Amniotic epithelial cell (primary cell): ENCODE measurements around the gene CGN.

ENCODE experiments used
- DNase-seq: peaks from one replicate; pipeline ENCODE4 v3.0.0-alpha.2; 2010; ENCODE audit warnings: low read depth

The CGN gene

DNA sequence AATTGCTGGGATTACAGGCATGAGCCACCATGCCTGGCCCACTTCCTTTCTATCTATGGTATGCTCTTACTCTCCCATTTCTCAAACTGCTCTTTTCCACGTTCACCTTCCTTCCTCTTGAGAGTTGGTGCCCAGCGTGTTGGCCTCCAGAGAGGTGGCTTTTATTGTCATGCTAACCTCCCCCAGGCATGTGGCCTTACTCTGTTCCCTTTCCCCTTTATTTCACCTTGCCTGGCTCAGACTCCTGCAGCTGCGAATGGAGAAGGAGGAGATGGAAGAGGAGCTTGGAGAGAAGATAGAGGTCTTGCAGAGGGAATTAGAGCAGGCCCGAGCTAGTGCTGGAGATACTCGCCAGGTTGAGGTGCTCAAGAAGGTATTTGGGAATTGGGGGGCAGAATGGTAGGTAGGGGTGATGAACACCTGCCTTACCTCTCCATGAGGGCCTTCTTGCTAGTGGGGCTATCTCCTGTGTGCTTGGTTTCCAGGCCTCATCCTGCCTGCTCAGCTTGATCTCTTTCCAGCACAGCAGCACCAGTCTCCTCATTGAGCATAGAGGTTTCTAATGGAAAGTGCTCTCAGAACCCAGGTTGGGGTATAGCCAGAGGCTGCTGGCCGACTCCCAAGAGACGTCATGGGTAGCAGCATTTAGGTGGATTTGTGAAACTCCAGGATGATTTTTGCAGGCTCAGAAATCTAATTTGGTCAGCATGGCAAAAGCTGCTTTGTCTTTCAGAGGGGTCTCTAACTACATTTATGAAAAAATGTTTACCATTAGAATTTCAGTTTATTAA, 15.7 kb downstream of the CGN start:
- no peak for DNase-seq

DNA sequence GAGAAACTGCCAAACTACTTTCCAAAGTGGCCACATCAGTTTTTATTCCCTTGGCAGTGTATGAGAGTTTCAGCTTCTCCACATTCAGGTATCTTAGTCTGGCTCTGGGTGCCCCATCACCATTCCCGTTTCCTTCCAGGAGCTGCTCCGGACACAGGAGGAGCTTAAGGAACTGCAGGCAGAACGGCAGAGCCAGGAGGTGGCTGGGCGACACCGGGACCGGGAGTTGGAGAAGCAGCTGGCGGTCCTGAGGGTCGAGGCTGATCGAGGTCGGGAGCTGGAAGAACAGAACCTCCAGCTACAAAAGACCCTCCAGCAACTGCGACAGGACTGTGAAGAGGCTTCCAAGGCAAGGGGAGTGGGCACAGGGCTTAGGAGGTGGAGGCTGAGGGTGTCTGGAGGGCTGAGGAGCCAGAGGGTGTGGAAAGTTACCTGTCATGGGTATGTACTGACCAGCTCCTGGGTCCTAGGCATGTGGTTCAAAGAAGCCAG, 18.1 kb downstream of the CGN start:
- DNase-seq = no peak

DNA sequence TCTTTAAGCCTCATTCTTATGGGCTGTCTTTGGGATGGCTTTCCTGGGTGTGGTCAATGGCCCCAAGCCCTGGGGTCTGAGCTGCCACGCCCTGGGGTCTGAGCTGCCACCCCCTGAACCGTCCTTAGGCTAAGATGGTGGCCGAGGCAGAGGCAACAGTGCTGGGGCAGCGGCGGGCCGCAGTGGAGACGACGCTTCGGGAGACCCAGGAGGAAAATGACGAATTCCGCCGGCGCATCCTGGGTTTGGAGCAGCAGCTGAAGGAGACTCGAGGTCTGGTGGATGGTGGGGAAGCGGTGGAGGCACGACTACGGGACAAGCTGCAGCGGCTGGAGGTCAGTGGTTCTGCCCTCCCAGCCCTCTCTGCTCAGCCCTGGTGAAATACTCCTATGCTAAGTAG, 18.6 kb downstream of the CGN start:
- DNase-seq = no peak

DNA sequence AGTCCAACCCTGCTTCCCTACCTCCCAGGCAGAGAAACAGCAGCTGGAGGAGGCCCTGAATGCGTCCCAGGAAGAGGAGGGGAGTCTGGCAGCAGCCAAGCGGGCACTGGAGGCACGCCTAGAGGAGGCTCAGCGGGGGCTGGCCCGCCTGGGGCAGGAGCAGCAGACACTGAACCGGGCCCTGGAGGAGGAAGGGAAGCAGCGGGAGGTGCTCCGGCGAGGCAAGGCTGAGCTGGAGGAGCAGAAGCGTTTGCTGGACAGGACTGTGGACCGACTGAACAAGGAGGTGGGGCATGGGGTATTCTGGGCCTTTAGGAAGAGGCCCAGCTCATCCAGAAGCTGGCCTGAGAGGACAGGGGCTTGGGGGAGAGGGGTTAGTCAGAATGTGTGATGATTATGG, 19.3 kb downstream of the CGN start:
- DNase-seq = no peak

DNA sequence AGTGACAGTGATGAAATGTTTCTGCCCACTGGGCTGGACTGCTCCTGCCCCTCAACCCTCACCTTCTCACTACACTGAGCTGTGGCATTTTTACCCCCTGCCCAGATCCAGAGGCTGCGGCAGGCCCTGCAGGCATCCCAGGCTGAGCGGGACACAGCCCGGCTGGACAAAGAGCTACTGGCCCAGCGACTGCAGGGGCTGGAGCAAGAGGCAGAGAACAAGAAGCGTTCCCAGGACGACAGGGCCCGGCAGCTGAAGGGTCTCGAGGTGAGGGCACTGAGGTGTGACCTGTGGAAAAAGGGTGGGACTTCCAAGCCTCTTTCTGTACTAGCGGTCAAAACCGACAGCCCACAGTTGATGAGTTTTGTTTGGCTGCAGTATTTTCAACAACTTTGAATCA, 22.7 kb downstream of the CGN start:
- DNase-seq = no peak

DNA sequence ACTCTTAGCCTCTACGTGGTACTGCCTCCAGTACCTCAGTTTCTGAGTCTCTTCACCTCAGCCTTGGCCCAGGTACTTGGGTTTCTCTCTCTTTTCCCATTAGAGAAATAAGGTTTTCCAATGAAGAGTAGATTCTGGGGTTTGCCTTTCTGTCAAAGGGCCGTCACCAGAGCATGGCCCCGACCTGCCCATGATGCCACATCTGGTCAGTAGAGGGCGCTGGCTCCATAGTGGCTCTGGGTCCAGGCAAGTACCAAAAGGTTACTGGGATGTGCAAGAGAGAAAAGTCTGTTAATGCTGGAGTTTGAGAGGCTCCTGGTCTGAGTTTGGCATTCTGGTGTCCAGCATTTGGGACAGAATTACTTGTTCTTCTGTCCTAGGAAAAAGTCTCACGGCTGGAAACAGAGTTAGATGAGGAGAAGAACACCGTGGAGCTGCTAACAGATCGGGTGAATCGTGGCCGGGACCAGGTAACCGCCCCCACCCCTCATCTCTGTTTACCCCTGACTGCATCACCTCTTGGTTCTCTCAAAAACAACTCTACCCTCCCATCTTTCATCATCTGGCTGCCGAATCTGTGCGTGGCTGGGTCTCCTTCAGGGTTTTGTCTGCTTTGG, 23.6 kb downstream of the CGN start:
- peak; percentile 60 for DNase-seq

DNA sequence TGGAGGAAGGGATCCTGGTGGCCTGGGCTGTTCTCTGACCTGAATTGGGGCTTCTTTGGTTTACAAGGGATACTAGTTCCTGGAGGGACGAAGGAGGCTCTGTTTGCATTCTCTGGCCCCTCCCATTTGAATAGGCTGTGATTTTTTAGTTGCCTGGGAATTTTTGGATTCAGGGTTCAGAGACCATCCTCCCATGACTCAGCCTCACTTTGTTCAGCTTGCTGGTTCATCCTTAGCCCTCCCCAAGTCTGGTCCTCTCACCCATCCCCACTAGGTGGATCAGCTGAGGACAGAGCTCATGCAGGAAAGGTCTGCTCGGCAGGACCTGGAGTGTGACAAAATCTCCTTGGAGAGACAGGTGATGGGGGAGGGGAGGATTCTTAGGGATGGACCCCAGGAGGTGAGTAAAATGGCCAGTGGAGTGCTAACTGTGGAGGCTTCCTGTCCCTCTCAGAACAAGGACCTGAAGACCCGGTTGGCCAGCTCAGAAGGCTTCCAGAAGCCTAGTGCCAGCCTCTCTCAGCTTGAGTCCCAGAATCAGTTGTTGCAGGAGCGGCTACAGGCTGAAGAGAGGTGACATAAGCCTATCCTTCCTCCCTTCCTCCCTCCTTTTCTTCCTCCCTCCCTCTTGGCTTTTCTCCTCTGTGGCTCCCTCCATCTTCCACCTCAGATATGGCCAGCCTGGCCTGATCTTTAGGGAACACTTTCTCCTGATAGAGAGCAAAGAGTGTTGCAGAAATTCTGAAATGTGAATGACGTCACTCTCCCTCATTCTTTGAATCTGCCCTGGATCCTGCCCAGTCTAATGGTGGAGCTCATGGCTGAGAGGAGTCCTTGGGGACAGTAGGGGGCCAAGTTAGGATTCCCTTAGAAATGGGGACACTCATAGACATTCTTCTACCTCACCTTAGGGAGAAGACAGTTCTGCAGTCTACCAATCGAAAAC, 24.4 kb downstream of the CGN start:
- DNase-seq = no peak

DNA sequence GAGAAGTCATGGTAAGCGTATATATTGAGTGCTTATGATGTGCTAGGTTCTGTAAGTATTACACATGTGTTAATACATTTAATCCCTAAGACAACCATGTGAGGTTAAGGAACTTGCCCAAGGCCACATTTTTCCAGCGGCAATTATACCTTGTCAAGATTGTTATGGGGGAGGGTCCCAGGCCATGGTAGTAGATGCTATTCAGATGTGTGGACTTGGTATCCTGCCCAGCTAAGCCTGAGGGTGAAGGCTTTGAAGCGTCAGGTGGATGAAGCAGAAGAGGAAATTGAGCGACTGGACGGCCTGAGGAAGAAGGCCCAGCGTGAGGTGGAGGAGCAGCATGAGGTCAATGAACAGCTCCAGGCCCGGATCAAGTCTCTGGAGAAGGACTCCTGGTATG, 25.3 kb downstream of the CGN start:
- DNase-seq = no peak

DNA sequence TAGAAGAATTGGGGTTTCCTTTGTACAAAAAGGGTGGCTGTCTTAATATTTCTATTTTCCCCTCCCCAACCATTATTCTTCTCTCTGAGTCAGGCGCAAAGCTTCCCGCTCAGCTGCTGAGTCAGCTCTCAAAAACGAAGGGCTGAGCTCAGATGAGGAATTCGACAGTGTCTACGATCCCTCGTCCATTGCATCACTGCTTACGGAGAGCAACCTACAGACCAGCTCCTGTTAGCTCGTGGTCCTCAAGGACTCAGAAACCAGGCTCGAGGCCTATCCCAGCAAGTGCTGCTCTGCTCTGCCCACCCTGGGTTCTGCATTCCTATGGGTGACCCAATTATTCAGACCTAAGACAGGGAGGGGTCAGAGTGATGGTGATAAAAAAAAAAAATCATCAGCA, 25.9 kb downstream of the CGN start:
- peak; percentile 98 for DNase-seq

DNA sequence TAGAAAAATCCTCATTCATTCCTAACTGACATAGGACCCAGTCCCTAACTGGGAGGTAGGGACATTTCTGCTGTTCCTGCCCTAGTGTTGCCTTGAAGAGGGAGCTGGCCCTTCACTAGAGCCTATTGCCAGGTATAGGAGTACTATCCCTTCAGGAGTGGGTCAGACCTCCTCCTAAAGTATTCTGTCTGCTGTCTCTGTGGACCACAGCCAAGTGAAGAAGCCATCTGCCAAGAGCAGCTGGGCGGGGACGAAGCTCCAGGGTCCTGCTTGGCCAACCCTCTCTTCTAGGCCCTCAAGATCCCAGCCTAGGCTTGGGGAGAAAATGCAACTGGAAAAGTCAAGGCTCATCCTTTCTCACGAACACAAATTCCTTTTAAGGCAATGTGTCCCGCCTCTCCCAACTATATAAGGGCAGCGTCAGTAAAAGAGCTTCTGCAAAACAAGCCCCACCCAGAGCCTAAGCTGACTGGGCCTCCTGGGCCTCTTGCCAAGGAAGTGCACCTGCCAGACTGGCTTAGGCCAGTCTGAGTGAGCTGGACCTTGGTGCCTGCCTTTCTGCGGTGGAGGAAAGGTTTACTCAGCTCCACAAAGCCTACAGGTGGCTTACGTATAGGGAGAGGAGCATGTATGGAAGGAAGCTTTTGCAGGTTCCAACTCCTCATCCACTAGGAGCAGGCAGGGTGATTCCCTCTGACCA, 28.3 kb downstream of the CGN start:
- DNase-seq = peak; percentile 95

DNA sequence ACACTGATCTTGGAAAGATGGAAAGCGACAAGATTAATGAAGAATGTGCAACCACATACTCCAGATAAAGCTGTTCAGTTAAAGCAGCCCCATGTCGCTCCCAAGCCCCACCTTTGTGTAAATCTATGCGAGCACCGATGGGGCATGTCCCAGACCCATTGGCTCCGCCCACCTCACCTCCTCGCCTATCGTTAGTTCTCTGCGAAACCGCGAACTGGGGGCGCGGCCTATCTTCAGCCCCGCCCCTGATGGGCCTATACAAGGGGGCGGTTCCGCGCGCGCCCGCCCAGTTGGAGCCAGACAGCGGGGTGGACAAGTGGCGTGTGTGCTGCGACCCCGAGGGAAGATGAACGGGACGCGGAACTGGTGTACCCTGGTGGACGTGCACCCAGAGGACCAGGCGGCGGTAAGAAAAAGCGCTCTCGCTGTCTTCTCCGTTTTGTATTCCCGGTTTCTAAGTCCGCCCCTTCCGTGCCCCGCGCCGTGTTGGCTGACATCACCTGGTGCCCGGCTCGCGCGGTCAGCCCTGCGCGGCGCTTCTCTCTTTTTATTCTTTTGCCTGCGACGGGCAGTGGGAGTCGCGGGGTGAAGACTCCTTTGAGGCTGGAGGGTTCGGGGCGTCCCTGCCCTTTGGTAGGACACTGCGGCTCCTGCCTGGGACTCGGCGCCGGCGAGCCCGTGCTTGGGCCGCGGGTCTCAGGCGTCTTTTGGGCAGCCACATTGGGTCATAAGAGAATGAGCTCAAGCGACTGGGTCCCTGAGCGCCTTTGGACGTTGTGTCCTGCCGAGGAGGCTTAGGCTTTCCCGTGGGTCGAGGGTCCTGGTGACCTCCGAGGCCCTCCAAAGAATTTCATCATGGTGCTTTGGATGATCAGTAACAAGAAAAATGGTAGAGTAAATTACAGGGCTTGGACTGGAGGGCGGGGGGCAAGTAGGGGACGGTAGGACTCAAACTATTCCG, 29.1 kb downstream of the CGN start, which contains the start of gene TUFT1:
TSS of gene TUFT1 (plus strand) at position 289 of the 961 bp plus-strand sequence. CDS start at position 347, 58 bp downstream.
- DNase-seq = peak; percentile 74

DNA sequence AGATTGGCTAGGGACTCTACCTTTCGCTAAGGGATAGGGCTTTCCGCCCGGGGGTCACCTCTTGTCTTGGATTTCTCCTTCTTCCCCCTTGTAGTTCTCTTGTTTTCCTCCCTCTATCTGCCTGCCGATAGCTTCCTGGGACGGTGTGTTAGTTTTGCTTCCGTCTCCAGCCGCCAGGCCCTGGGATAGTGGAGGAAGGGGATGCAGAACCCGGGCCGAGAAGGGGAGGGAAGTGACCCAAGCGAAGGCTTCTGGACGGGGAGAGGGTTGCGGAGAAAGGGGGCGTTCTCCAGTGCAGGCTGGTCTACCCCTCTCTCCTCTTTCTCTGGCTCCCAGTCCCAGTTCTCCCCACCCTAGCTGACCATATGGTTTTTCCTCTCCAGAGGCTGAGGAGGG, 29.8 kb downstream of the CGN start:
- DNase-seq = no peak

DNA sequence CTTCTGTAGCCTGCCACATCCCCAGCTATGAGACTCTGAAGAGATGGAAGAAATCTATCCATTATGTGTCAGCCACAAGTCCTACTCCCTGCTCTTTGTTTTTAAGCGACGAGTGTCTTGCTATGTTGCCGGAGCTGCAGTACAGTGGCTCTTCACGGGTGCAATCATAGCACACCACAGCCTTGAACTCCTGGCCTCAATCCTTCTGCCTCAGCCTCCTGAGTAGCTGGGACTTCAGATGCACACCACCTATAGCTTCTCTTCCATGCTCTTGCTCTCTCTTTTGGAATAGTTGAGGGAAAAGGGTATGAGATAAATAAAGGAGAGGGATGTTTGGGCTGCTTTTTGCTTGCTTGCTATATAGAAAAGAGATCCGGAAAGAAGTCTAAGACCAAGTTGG, 30.6 kb downstream of the CGN start:
- DNase-seq = no peak

DNA sequence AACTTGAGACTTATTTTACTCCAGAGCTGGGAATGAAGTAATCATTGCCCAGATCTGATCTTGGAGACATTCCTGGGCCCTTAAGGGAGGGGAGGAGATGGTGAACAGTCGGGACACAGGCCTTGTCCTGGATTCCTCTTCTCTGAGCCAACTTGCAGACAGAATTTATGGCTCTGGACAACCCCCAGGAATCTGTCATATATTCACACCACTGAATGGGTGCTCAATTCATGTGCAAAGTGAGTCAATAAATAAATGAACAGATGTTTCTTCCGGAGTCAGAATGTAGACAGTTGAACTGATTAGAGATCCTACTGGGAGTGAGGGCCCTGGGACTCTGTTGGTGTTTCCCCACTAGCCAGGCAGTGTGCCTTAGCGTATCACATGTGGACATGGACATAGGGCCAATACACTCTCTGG, 31.5 kb downstream of the CGN start:
- peak; percentile 96 for DNase-seq

DNA sequence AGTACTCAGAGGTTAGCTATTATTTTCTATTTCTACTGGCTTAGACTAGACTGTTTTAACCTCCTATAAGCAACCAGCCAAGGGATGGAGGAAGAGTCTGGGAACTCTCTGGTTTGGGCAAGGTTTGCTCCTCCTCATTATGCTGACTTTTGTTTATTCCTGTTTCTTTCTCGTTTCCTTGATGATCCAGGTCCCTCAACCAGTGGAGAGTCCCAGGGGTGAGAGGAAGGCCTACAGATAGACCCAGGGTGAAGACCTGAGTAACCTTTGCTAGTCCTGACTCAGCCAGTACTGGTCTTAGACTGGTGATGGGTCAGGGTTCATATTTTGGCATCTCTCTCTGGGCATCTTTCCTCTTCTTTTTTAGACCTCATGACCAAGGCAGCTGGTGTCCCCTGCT, 34.4 kb downstream of the CGN start:
- no peak for DNase-seq

DNA sequence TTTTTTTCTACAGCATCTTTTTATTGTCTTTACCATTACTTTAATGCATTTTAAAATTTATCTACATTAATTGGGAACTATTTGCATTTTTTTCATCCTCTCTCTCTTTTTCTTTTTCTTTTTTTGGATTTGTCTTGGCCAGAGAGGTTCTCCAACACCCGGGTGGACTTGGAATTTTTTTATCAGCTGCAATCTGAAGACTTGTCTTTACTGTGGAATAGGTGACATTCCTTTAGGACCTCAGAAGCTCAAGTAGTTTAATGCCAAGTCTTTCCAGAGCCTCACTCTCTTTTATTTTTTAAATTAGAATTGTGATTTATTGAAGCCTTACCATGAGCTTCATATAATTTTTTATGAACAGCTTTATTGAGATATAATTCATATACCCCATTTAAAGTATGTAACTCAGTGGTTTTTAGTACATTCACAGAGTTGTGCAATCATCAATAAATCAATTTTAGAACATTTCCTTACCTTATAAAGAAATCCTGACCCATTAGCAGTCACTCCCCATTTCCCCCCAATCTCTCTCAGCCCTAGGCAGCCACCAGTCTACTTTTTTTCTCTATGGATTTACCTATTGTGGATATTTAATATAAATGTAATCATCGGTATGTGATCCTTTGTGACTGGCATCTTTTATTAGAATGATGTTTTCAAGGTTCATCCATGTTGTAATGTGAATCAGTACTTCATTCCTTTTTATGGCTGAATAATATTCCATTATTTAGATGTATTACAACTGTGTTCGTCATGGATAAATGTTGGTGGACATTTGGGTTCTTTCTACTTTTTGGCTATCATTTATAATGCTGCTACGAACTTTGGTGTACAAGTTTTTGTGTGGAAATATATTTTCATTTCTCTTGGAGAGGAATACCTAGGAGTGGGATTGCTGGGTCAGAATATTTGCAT, 35.1 kb downstream of the CGN start:
- DNase-seq = no peak

DNA sequence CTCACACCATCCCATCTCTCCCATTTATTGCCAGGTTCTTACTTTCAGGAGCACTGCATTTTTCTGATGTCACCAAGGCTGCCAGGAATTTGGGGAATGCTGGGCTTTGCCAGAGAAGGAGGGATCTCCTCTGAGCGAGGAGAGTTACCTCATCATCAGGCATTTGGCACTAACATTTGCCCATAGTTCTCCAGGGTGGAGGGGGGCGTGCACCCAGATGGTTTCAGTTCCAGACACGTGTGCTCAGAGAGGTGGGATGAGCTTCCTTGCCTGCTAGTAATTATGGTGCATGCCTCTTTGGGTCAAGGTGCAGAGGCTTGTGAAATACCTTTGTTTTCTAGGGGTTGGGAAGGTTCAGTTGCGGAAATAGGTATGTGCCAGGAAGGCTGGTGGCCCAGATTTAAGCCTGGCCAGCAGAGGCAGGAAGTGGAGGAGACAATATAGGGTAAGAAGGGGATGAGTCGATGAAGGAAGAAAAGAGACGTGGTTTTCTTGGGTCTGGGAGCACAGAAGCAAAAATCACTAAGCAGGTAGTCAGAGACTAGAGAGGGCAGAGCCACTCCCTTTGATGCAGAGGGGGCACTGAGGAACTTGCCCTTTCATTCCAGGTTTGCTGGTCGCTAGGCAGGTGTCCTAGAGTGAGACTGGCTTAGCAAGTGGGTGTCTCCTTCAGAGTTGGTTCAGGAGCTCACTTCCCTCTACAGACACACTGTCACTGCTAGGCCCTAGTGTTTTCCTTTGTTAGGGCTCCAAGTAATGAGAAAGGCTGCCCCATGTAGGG, 36.1 kb downstream of the CGN start:
- peak; percentile 91 for DNase-seq

DNA sequence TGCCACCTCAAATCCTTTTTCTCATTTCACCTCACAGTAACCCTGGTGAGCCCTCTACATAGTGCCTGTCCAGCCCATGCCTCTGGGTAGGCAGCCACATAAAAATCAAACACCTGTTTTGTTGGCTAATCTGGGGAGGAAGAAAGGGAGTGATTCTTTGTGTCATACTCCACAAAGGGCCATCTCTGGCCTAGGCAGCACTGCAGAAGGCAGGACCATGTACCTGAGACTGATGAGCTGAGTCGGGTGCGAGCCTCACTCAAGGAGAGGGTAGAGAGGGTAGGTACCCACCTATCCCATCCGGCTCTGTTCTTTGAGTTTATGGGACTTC, 36.7 kb downstream of the CGN start:
- DNase-seq = no peak

DNA sequence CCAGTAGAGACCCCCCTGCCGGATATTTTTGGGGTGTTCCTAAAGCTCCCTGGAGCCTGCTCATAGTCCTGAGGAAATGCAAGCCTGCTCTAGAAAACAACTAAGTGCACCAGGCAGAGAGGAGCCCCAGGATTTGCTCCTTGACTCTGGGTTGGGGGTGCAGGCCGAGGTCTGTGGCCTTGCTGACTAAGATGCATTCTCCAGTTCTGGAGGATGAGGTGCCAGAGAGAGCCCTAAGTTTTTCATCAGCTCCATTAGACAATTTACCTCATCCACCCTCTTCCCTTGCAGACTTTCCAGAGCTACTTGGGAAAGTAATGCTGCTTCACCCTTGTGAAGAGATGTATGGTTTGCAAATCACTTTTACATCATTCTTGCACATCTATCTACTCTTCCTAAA, 38.0 kb downstream of the CGN start:
- DNase-seq = peak; percentile 61
